Hepatocyte (in vitro differentiated cells): ENCODE data around the gene PLCL2.

Experiments
- EZH2 ChIP-seq: fragments of 200-600 bp; sonication (generic); IDR thresholded peaks from 2 replicates; pipeline ENCODE4 v1.6.1; 2016; ENCODE audit warnings: antibody characterized with exemption, mild to moderate bottlenecking, borderline replicate concordance
- EZH2phosphoT487 ChIP-seq: fragments of 200-600 bp; sonication (generic); IDR thresholded peaks from one replicate; pipeline ENCODE4 v1.6.1; 2018; ENCODE audit warnings: antibody characterized with exemption, mild to moderate bottlenecking, low read depth, moderate library complexity; ENCODE audit not compliant: unreplicated experiment, severe bottlenecking
- TF ChIP-seq, protein P1 (sequence below): fragments of 200-600 bp; sonication (generic); IDR thresholded peaks from 2 replicates; pipeline ENCODE4 v1.5.1; 2016; ENCODE audit warnings: antibody characterized with exemption, mild to moderate bottlenecking; ENCODE audit not compliant: poor library complexity

DNA sequence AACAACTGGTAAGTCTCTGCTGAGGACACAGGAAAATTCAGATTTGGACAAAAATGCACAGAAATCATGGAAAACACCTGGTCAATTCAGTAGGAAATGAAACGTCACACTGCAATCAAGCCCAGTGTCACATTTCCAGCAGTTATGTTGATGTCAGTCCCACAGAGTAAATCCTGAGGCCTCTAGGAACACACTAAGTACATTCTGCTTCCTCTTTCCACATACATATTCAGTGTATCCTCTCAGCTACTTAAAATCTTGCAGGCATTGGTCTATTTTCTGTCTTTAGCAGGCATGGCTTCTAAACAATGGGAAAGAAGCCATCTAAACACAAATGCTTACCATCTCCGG lies 207.8 kb downstream of the PLCL2 start:
- TF ChIP-seq, protein P1, sequence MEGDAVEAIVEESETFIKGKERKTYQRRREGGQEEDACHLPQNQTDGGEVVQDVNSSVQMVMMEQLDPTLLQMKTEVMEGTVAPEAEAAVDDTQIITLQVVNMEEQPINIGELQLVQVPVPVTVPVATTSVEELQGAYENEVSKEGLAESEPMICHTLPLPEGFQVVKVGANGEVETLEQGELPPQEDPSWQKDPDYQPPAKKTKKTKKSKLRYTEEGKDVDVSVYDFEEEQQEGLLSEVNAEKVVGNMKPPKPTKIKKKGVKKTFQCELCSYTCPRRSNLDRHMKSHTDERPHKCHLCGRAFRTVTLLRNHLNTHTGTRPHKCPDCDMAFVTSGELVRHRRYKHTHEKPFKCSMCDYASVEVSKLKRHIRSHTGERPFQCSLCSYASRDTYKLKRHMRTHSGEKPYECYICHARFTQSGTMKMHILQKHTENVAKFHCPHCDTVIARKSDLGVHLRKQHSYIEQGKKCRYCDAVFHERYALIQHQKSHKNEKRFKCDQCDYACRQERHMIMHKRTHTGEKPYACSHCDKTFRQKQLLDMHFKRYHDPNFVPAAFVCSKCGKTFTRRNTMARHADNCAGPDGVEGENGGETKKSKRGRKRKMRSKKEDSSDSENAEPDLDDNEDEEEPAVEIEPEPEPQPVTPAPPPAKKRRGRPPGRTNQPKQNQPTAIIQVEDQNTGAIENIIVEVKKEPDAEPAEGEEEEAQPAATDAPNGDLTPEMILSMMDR: no peak
- TF ChIP-seq EZH2: no peak
- TF ChIP-seq EZH2phosphoT487: no peak
